ENCODE measurements around the gene MAVS. TPM values are rescaled to one million over a fixed set of nuclear protein-coding genes. Genes with fewer than 3 reads are reported as not detected.

Gene MAVS
- total and polyA plus RNA-seq, 10 donors: 4.1 to 45.0 (median 35.3) TPM

DNA sequence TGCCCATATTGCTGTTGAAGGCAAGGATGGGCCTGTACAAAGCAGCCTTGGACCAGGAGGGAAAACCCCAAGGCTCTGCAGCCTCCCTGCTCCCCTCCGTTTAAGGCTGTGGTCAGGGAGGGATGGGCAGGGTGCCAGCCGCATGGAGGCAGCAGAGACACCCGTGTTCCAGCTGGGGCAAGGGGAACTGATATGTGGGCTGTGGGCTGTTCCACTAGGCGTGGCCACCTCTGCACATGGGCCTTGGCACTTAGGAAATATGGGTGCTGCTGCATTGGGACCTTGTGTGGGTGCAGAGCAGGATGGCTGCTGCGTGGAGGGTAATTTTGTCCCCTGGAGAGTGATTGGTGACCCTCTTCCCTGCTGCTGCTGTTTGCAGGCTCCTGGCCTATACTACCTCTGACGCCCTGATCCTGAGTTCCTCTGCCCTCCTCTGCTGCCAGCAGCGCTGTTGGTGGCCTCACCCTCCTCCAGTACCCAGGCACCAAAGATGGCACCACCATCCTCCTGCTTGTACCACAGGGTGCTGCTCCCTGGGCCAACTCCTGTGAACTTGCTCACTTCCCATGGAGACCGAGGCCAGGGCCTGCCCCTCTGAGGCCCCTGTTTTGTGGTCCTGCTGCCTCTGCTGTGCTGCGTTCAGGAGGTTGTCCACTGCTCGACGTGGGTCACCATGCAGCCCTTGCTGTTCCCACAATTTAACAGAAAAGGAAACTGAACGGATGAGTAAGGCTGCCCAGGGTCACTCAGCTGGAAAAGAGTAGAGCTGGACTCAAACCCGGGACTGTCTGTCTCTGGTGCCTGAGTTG is 77.9 kb downstream of the MAVS start:
- H3K36me3 ChIP-seq: peaks cover 0 to 77% (median 50%) of the 10 kb centered on the region in 6 donors
- TF ChIP-seq, protein P1, sequence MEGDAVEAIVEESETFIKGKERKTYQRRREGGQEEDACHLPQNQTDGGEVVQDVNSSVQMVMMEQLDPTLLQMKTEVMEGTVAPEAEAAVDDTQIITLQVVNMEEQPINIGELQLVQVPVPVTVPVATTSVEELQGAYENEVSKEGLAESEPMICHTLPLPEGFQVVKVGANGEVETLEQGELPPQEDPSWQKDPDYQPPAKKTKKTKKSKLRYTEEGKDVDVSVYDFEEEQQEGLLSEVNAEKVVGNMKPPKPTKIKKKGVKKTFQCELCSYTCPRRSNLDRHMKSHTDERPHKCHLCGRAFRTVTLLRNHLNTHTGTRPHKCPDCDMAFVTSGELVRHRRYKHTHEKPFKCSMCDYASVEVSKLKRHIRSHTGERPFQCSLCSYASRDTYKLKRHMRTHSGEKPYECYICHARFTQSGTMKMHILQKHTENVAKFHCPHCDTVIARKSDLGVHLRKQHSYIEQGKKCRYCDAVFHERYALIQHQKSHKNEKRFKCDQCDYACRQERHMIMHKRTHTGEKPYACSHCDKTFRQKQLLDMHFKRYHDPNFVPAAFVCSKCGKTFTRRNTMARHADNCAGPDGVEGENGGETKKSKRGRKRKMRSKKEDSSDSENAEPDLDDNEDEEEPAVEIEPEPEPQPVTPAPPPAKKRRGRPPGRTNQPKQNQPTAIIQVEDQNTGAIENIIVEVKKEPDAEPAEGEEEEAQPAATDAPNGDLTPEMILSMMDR (IDR thresholded peaks at IDR 0.05 in 8 of 11, conservative IDR thresholded peaks at IDR 0.05 in 3 of 11): peak in 1 of 11 experiments; percentile 20
- TF ChIP-seq POLR2A (IDR thresholded peaks at IDR 0.05): no peak
- TF ChIP-seq POLR2AphosphoS5 (IDR thresholded peaks at IDR 0.05): peak; percentile 65 to 84 (median 80)
- no peak overlapping the region for H3K4me3 ChIP-seq
- 58 to 72% (median 65%) methylated on average over 9 to 13 of the region's 13 CpGs for WGBS, 5 donors
- H3K9me3 ChIP-seq: no peaks in the 10 kb centered on the region
- peaks cover 10 to 89% (median 55%) of the 10 kb centered on the region in 6 donors for H3K4me1 ChIP-seq
- peak; percentile 88 for DNase-seq
- H3K27me3 ChIP-seq (replicated peaks in 1 of 7): no peaks in the 10 kb centered on the region
- intact Hi-C loops (cut with DNase I; ENCODE audit: low total_unique reads): no loop called here
- H3K27ac ChIP-seq: peak overlapping the region in 4 of 8 donors; percentile 80 to 86 (median 86)

DNA sequence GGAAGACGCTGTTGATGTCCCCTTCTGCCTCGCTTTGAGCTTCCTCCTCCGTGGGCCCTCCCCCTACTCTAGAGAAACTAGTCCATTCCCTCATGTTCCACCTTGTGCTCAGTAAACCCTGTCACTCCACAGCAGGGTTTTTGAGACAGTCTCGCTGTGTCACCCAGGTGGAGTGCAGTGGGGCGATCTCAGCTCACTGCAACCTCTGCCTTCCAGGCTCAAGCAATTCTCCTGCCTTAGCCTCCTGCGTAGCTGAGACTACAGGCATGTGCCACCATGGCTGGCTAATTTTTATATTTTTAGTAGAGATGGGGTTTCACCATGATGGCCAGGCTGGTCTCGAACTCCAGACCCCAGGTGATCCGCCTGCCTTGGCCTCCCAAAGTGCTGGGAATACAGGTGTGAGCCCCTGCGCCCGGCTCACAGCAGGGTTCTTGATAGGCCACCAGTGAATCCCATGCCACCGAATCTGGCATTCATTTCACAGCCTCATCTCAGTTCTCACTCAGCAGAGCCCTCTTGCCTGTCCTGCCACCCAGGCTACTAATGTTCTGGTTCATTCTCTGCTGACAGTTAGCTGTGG is 78.6 kb downstream of the MAVS start:
- Histone ChIP-seq H3K27ac (peak overlapping the region in 6 of 8 donors; percentile 9 to 86 (median 82)), H3K9me3 (no peaks in the 10 kb centered on the region), H3K4me3 (no peak overlapping the region), H3K36me3 (peaks cover 0 to 70% (median 46%) of the 10 kb centered on the region in 6 donors), H3K27me3 (replicated peaks in 1 of 7) (no peaks in the 10 kb centered on the region), H3K4me1 (peaks cover 10 to 96% (median 60%) of the 10 kb centered on the region in 6 donors)
- no peak for DNase-seq
- intact Hi-C loops (cut with DNase I; ENCODE audit: low total_unique reads): no loop called here
- 90 to 94% (median 92%) methylated on average over 10 to 11 of the region's 11 CpGs for WGBS, 5 donors
- TF ChIP-seq, protein P1 (IDR thresholded peaks at IDR 0.05 in 8 of 11, conservative IDR thresholded peaks at IDR 0.05 in 3 of 11): no peak
- TF ChIP-seq POLR2A (IDR thresholded peaks at IDR 0.05) (no peak), POLR2AphosphoS5 (IDR thresholded peaks at IDR 0.05) (no peak)

Small RNA genes lying within 50 kb of the gene (microRNA-seq; reads per million reads assigned to microRNA genes)
- gene MIR103A2 (0 to 0.35 (median 0) reads per million in 3 donors), gene MIR103B2 (0 reads per million in 3 donors)

Small RNA genes lying within 50 kb of the gene (small RNA-seq; reads per million reads assigned to genes)
- 0.21 to 1.5 (median 1.2) reads per million in 4 donors for gene MIR103A2

Other genes with a start within 250 kb of the MAVS start
- gene GFRA4, start 183.4 kb upstream of the MAVS start, total RNA-seq: not detected
- gene GFRA4, start 183.4 kb upstream of the MAVS start, polyA plus RNA-seq: not detected
- 10 to 100 TPM in 3 of 7 donors, 1 to 10 TPM in 4; 4.0 to 10.7 (median 9.1) TPM for gene ADAM33, start 164.8 kb upstream of the MAVS start, total RNA-seq
- 10 to 100 TPM in 1 of 3 donors, 1 to 10 TPM in 2; 5.9 to 31.6 (median 9.5) TPM for gene ADAM33, start 164.8 kb upstream of the MAVS start, polyA plus RNA-seq
- 10 to 100 TPM in 5 of 7 donors, 1 to 10 TPM in 2; 3.0 to 50.2 (median 21.9) TPM for gene SIGLEC1, start 134.2 kb upstream of the MAVS start, total RNA-seq
- 10 to 100 TPM in 2 of 3 donors, 1 to 10 TPM in 1; 8.1 to 18.4 (median 11.0) TPM for gene SIGLEC1, start 134.2 kb upstream of the MAVS start, polyA plus RNA-seq
- gene HSPA12B, start 114.1 kb upstream of the MAVS start, total RNA-seq: 10 to 100 TPM; 12.6 to 74.0 (median 29.9) TPM
- 10 to 100 TPM in 2 of 3 donors, 1 to 10 TPM in 1; 5.7 to 41.6 (median 21.3) TPM for gene HSPA12B, start 114.1 kb upstream of the MAVS start, polyA plus RNA-seq
- gene ADISSP, start 79.1 kb upstream of the MAVS start, total RNA-seq: 10 to 100 TPM; 29.4 to 42.4 (median 35.1) TPM
- 10 to 100 TPM; 31.3 to 55.5 (median 36.8) TPM for gene ADISSP, start 79.1 kb upstream of the MAVS start, polyA plus RNA-seq
- not detected for gene SPEF1, start 65.4 kb upstream of the MAVS start, total RNA-seq
- gene SPEF1, start 65.4 kb upstream of the MAVS start, polyA plus RNA-seq: under 1 TPM in 2 of 3 donors, not detected in 1; 0.06 to 0.11 TPM
- 10 to 100 TPM; 41.8 to 84.7 (median 57.9) TPM for gene CENPB, start 60.1 kb upstream of the MAVS start, total RNA-seq
- 10 to 100 TPM; 24.8 to 56.9 (median 29.3) TPM for gene CENPB, start 60.1 kb upstream of the MAVS start, polyA plus RNA-seq
- 10 to 100 TPM; 48.3 to 67.7 (median 55.1) TPM for gene CDC25B, start 50.5 kb upstream of the MAVS start, total RNA-seq
- gene CDC25B, start 50.5 kb upstream of the MAVS start, polyA plus RNA-seq: 10 to 100 TPM; 22.8 to 45.8 (median 42.9) TPM
- 10 to 100 TPM; 11.1 to 19.0 (median 17.1) TPM for gene AP5S1, start 26.3 kb upstream of the MAVS start, total RNA-seq
- 1 to 10 TPM; 5.3 to 9.6 (median 5.6) TPM for gene AP5S1, start 26.3 kb upstream of the MAVS start, polyA plus RNA-seq
- gene PANK2, start 42.6 kb downstream of the MAVS start, total RNA-seq: 10 to 100 TPM; 45.5 to 74.4 (median 67.9) TPM
- gene PANK2, start 42.6 kb downstream of the MAVS start, polyA plus RNA-seq: 10 to 100 TPM; 23.0 to 36.2 (median 32.3) TPM
- gene RNF24, start 168.7 kb downstream of the MAVS start, total RNA-seq: 10 to 100 TPM; 22.0 to 46.8 (median 30.7) TPM
- gene RNF24, start 168.7 kb downstream of the MAVS start, polyA plus RNA-seq: 1 to 10 TPM; 1.1 to 3.8 (median 1.8) TPM